Endothelial cell of umbilical vein (primary cell): ENCODE measurements around the gene PSMB2. TPM values are rescaled to one million over a fixed set of nuclear protein-coding genes. Genes with fewer than 3 reads are reported as not detected.

Experiments used
- BruUV-seq: library from RNA; stranded (reverse); fragments of 400-500 nt; replicated peaks from 2 replicates; lab custom pipeline; 2021; lab: Mats Ljungman, UMichigan
- CTCF ChIA-PET: fragments of 300-600, 350-600 bp; sonication (Branson Sonifier 250); formaldehyde crosslinking; loops from one replicate; lab custom pipeline; 2021; ENCODE audit warnings: antibody characterized with exemption, inconsistent platforms; lab: Charles Lee
- POLR2A ChIA-PET: fragments of 300-600, 350-600 bp; sonication (Branson Sonifier 250); formaldehyde crosslinking; loops from one replicate; lab custom pipeline; 2021; ENCODE audit warnings: antibody characterized with exemption, inconsistent platforms; lab: Charles Lee
- DNase-seq: peaks from one replicate; pipeline ENCODE4 v3.0.0-alpha.2; 2011; ENCODE audit warnings: low read depth, low spot score
- FAIRE-seq: peaks from 2 replicates; lab custom pipeline; 2011; peaks lifted over from hg19 to GRCh38; lab: Jason Lieb, UNC
- H2AFZ ChIP-seq: 2 replicates; pipeline ENCODE4 v1.6.0; 2012; ENCODE audit warnings: low read depth, low read length, control low read depth, inconsistent platforms
- H3K27ac ChIP-seq: 2 replicates; pipeline ENCODE4 v1.5.1; 2011; ENCODE audit warnings: low read depth, mild to moderate bottlenecking, control low read depth, low read length, moderate library complexity; ENCODE audit not compliant: insufficient read depth
- H3K27me3 ChIP-seq, 2 experiments: 2 replicates each; pipeline versions ENCODE4 v1.6.0 to v1.6.1; 2011; ENCODE audit warnings: low read length in 2 of 2, mixed read lengths in 1 of 2; ENCODE audit not compliant: control insufficient read depth in 2 of 2, insufficient read depth in 2 of 2
- H3K36me3 ChIP-seq, 2 experiments: 2 replicates in 1 of 2; 3 replicates in 1 of 2; pipeline ENCODE4 v1.5.1; 2011; ENCODE audit warnings: low read length in 2 of 2, mild to moderate bottlenecking in 1 of 2, moderate library complexity in 1 of 2; ENCODE audit not compliant: control insufficient read depth in 2 of 2, insufficient read depth in 2 of 2; ENCODE audit errors: extremely low read depth in 1 of 2
- H3K4me1 ChIP-seq: 3 replicates; pipeline ENCODE4 v1.5.1; 2011; ENCODE audit warnings: mild to moderate bottlenecking, low read length; ENCODE audit not compliant: control insufficient read depth, insufficient read depth; ENCODE audit errors: extremely low read depth
- H3K4me2 ChIP-seq: 2 replicates; pipeline ENCODE4 v1.6.1; 2011; ENCODE audit warnings: low read length, control low read depth, mixed read lengths; ENCODE audit not compliant: insufficient read depth
- H3K4me3 ChIP-seq, 3 experiments: fragments of 200-600 bp in 1 of 3; sonication (generic), shearing (Covaris generic) in 1 of 3; replicated peaks in 1 of 3; 2 replicates each; pipeline ENCODE4 v1.5.1; 2011 to 2016; ENCODE audit warnings: control low read depth in 3 of 3, low read length in 3 of 3, mild to moderate bottlenecking in 2 of 3, inconsistent platforms in 1 of 3, low read depth in 1 of 3, moderate library complexity in 1 of 3; ENCODE audit not compliant: insufficient read depth in 1 of 3
- H3K79me2 ChIP-seq: 2 replicates; pipeline ENCODE4 v1.6.0; 2012; ENCODE audit warnings: low read length, inconsistent platforms; ENCODE audit not compliant: control insufficient read depth, insufficient read depth
- H3K9ac ChIP-seq: replicated peaks from 2 replicates; pipeline ENCODE3; 2011; ENCODE audit warnings: low read length, control low read depth; ENCODE audit not compliant: insufficient read depth; ENCODE audit errors: extremely low read depth
- H3K9me1 ChIP-seq: replicated peaks from 3 replicates; pipeline ENCODE4 v1.6.0; 2011; ENCODE audit warnings: mild to moderate bottlenecking, low read length; ENCODE audit not compliant: control insufficient read depth, insufficient read depth; ENCODE audit errors: extremely low read depth
- H3K9me3 ChIP-seq: replicated peaks from 2 replicates; pipeline ENCODE4 v1.5.1; 2012; ENCODE audit warnings: low read length, inconsistent platforms; ENCODE audit not compliant: control insufficient read depth, insufficient read depth
- H4K20me1 ChIP-seq: replicated peaks from 2 replicates; pipeline ENCODE3; 2011; ENCODE audit warnings: mild to moderate bottlenecking, low read length; ENCODE audit not compliant: control insufficient read depth, insufficient read depth; ENCODE audit errors: extremely low read depth
- CTCF ChIP-seq, 2 donors: IDR thresholded peaks; 1 replicate in 1 of 2; 2 replicates in 1 of 2; pipeline ENCODE4 v1.5.1; 2011; ENCODE audit warnings: low read length in 2 of 2, mild to moderate bottlenecking in 2 of 2, moderate library complexity in 2 of 2, control low read depth in 1 of 2, inconsistent platforms in 1 of 2, low read depth in 1 of 2; ENCODE audit not compliant: insufficient read depth in 1 of 2; ENCODE audit errors: extremely low read depth in 1 of 2
- EZH2 ChIP-seq: IDR thresholded peaks from 2 replicates; pipeline ENCODE4 v1.6.1; 2012; ENCODE audit warnings: borderline replicate concordance, low read depth, mild to moderate bottlenecking, moderate library complexity, low read length, inconsistent platforms; ENCODE audit not compliant: severe bottlenecking
- FOS ChIP-seq: IDR thresholded peaks from 2 replicates; pipeline ENCODE4 v1.6.1; 2011; ENCODE audit warnings: mild to moderate bottlenecking, low read length, moderate library complexity, borderline replicate concordance; ENCODE audit not compliant: insufficient read depth
- GATA2 ChIP-seq: IDR thresholded peaks from 2 replicates; pipeline ENCODE4 v1.7.0; 2011; ENCODE audit warnings: low read depth, mild to moderate bottlenecking, moderate library complexity, mixed read lengths, low read length; ENCODE audit not compliant: insufficient read length, insufficient read depth
- JUN ChIP-seq: IDR thresholded peaks from 2 replicates; pipeline ENCODE4 v1.6.1; 2011; ENCODE audit warnings: borderline replicate concordance, low read depth; ENCODE audit not compliant: insufficient read length, insufficient read depth
- MAX ChIP-seq: IDR thresholded peaks from 2 replicates; pipeline ENCODE4 v1.6.1; 2011; ENCODE audit not compliant: insufficient read depth, insufficient read length
- MYC ChIP-seq: IDR thresholded peaks from one replicate; pipeline ENCODE4 v1.6.1; 2011; ENCODE audit warnings: mild to moderate bottlenecking, low read depth, low read length
- POLR2A ChIP-seq: IDR thresholded peaks from 2 replicates; pipeline ENCODE4 v1.6.1; 2012; ENCODE audit warnings: low read depth, mild to moderate bottlenecking, control low read depth, low read length
- POLR2AphosphoS5 ChIP-seq: IDR thresholded peaks from 2 replicates; pipeline ENCODE4 v1.6.1; 2012; ENCODE audit warnings: low read depth, mild to moderate bottlenecking, control low read depth, low read length, moderate library complexity; ENCODE audit not compliant: insufficient read depth
- dilution Hi-C: fragments of 300-500 bp; cut with MboI; formaldehyde crosslinking; loops from one replicate; pipeline ENCODE4 v1.15.0; 2019; ENCODE audit warnings: low sequenced_read_pairs; ENCODE audit not compliant: extremely low pct_ligation_motif_present
- intact Hi-C: fragments of 100-400 bp; cut with micrococcal nuclease; formaldehyde crosslinking; loops from one replicate; pipeline ENCODE4 v1.10.0; 2022
- polyA plus RNA-seq, 4 experiments: library from polyadenylated mRNA; depleted of rRNA in 3 of 4; stranded (reverse) in 3 of 4; unstranded in 1 of 4; fragments of >200 nt; gene quantifications; 2 replicates each; pipeline versions ENCODE4 v1.2.1 to v1.2.3, GENCODE V29; 2011 to 2012; ENCODE audit warnings: missing spikeins in 1 of 4
- total RNA-seq: library from RNA; stranded (reverse); gene quantifications from 2 replicates; pipeline ENCODE4 v1.2.3, GENCODE V29; 2021

Gene PSMB2
- total and polyA plus RNA-seq, 2 donors (not counting 3 experiments of a cell fraction or from before 2014, with no cell fraction given) = 93.6 to 118 TPM

GRCh38 chr1:35560256-35561225 lies 80.8 kb downstream of the PSMB2 start:
- FAIRE-seq = no peak
- Histone ChIP-seq H3K9me1 (no peaks in the 10 kb centered on the region), H3K27me3 (no peaks in the 10 kb centered on the region), H3K9ac (no peak overlapping the region), H3K27ac (no peak overlapping the region), H3K9me3 (no peaks in the 10 kb centered on the region), H3K4me3 (no peak overlapping the region), H3K4me2 (no peak overlapping the region), H3K4me1 (peaks cover 6% of the 10 kb centered on the region), H3K79me2 (peaks cover 11% of the 10 kb centered on the region), H2AFZ (no peak overlapping the region), H4K20me1 (no peaks in the 10 kb centered on the region), H3K36me3 (peaks cover 0 to 4% of the 10 kb centered on the region in 2 experiments)
- DNase-seq = no peak
- intact Hi-C loops (loop anchor here (5.0 kb wide), 1 partner anchor 708 kb away; no protein-coding TSS in a partner anchor), dilution Hi-C loops (no loop called here)
- no peak for TF ChIP-seq EZH2
- no peak for TF ChIP-seq JUN
- no peak for TF ChIP-seq CTCF (IDR thresholded peaks at IDR 0.05; ENCODE audit: extremely low read depth in 1 of 2, insufficient read depth in 1 of 2, low read depth in 1 of 2, low read length in 2 of 2)
- no peak for TF ChIP-seq MAX
- no peak for TF ChIP-seq GATA2
- no peak for TF ChIP-seq FOS
- TF ChIP-seq POLR2AphosphoS5 = no peak
- no peak for TF ChIP-seq POLR2A
- TF ChIP-seq MYC = no peak
- CTCF ChIA-PET = interaction anchor here (1.4 to 8.5 kb wide), 4 partner anchors 12 to 167 kb away, joined by 3 to 155 read pairs (median 7); no protein-coding TSS in a partner anchor
- BruUV-seq = no TSS peak
- POLR2A ChIA-PET = no interaction called here
